Measurements from ENCODE around the gene AFP.
"Not testable (repeated sequence)": the region's sequence is repeated elsewhere in the genome, so short reads cannot be mapped to it uniquely, and the experiment has no call there.

The AFP gene

GRCh38 chr4:73435984-73436383 is at the start of gene AFP:
TSS of gene AFP (plus strand) at chr4:73436221. CDS start at chr4:73436263, 42 bp downstream.
- no peak for DNase-seq

- DNase-seq = no peak
Observed at GRCh38 chr4:73387552-73387951, 48.5 kb upstream of the AFP start.

- DNase-seq = no peak
Observed at GRCh38 chr4:73388887-73389286, 47.1 kb upstream of the AFP start.

- DNase-seq = not testable (repeated sequence)
Observed at GRCh38 chr4:73389663-73390062, 46.4 kb upstream of the AFP start.

GRCh38 chr4:73391774-73392173 is 44.2 kb upstream of the AFP start:
- no peak for DNase-seq

GRCh38 chr4:73392936-73393335 is 43.1 kb upstream of the AFP start:
- no peak for DNase-seq

GRCh38 chr4:73396304-73396703 is 39.7 kb upstream of the AFP start:
- DNase-seq = no peak

GRCh38 chr4:73396993-73397972 is 38.7 kb upstream of the AFP start:
- no peak for DNase-seq

GRCh38 chr4:73401412-73401811 is 34.6 kb upstream of the AFP start:
- no peak for DNase-seq

- no peak for DNase-seq
Observed at GRCh38 chr4:73404042-73404441, 32.0 kb upstream of the AFP start, which contains the start of gene ALB. TSS of gene ALB (plus strand) at chr4:73404287. CDS start at chr4:73404328, 41 bp downstream.

- DNase-seq = no peak
Observed at GRCh38 chr4:73404457-73404856, 31.6 kb upstream of the AFP start.

GRCh38 chr4:73405138-73405537 is 30.9 kb upstream of the AFP start:
- DNase-seq = no peak

GRCh38 chr4:73406548-73406875 is 29.5 kb upstream of the AFP start:
- DNase-seq = no peak

- DNase-seq = no peak
Observed at GRCh38 chr4:73407227-73407673, 28.8 kb upstream of the AFP start.

- DNase-seq = no peak
Observed at GRCh38 chr4:73408181-73408867, 27.7 kb upstream of the AFP start.

- no peak for DNase-seq
Observed at GRCh38 chr4:73409012-73409862, 26.8 kb upstream of the AFP start.

- no peak for DNase-seq
Observed at GRCh38 chr4:73409978-73410548, 26.0 kb upstream of the AFP start.

GRCh38 chr4:73410916-73411730 is 24.9 kb upstream of the AFP start:
- no peak for DNase-seq

GRCh38 chr4:73411731-73412414 is 24.1 kb upstream of the AFP start:
- DNase-seq = no peak

- DNase-seq = no peak
Observed at GRCh38 chr4:73413294-73413755, 22.7 kb upstream of the AFP start.

GRCh38 chr4:73414936-73415271 is 21.1 kb upstream of the AFP start:
- DNase-seq = peak in 1 of 3 experiments; percentile 13
